Lung microvascular endothelial cell (primary cell): ENCODE results near the gene SPATA18. TPM values are rescaled to one million over a fixed set of nuclear protein-coding genes. Genes with fewer than 3 reads are reported as not detected.

Experiments
- DNase-seq, 2 donors: peaks; one replicate each; pipeline versions ENCODE4 v3.0.0 to v3.0.0-alpha.2; 2010; ENCODE audit warnings: low read depth in 2 of 2
- total RNA-seq: library from RNA; depleted of rRNA; stranded (reverse); fragments of >200 nt; gene quantifications from 2 replicates; pipeline ENCODE4 v1.2.1, GENCODE V29; 2014

Gene SPATA18
- total RNA-seq, 1 donor from 2014 or later = 0.79 TPM

DNA sequence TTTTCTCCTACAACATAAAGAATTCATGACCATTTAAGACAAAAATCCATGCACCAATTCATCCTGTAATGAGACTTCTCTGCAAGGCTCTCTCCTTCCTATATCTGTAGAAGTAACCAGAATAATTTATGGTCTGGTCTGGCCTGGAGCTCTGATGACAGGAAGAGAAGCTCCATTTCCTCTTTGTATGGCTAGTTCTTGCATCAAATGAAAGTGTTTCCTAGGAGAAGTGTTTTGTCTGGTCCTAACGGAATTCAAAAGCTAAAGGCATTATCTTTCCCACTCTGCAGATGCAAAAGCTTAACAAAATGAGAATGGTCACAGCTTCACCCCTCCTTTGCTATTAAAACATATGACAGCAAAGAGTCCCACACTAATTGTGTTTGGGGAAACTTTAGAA is 55.1 kb downstream of the SPATA18 start:
- no peak for DNase-seq

DNA sequence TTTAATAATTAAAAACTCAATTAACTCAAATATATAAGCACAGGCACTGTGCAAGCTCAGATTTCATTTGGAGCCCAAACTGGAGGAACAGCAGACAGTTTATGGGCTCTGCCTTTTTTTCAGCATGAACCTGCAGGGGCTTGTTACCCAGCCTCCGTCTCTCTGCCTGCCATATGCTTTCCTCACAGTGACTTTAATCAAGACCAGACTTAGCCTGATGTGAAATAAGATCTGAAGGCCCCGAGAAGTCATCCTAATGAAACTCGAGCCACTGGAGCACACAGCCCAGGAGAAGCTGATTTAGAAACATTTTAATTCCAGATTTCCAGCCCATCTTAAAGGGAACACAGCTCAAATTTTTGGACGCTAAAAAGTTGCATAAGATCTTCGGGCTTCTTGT is 55.6 kb downstream of the SPATA18 start:
- no peak for DNase-seq

DNA sequence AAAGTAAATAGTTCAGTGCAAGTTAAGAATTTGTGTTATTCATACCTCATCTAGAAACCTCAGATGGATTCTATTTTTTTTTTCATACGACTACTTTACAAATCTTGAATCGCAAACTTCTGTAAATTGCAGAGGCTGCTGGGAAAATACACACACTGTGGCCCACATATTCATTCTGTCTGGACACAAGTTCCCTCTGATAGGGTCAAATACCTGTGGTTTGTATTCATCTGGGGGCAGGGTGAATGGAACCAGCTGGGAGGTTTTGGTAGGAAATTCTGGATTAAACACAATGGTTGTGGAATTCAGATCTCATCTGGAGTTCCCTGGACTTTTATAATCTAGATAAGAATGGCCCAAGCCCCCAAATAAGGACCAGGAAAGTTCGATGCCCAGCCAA is 56.2 kb downstream of the SPATA18 start:
- no peak for DNase-seq

DNA sequence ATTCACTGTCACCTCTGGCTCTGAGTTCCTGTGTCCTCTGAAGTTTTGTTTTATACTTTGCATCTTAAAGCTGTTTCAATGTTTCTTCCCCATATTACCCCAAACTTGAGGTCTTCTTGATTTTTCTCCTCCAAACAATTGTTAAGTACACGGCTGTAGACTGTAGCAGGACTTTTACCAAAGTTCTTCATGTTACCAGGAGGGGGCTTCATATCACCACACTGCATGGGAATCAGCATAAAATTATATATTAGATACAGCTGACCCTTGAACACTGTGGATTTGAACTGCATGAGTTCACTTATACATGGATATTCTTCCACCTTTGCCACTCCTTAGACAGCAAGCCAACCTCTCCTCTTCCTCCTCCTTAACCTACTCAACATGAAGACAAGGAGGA is 56.6 kb downstream of the SPATA18 start:
- DNase-seq = peak in 1 of 2 donors; percentile 11

DNA sequence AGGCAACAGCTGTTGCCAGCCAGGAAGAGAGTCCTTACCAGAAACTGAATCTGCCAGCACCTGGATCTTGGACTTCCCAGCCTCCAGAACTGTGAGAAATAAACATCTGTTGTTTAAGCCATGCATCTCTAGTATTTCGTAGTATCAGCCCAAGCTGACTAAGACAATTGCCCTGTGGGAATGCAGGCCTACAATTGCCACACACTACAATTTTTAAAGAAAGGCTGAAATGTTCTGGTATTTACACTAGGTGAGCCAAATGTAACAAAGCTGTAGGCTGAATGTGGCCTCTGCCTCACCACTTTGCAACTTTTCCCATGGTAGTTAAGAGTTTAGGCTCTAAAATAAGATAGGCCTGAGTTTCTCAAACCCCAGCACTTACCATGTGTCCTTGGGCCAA is 59.1 kb downstream of the SPATA18 start:
- no peak for DNase-seq

DNA sequence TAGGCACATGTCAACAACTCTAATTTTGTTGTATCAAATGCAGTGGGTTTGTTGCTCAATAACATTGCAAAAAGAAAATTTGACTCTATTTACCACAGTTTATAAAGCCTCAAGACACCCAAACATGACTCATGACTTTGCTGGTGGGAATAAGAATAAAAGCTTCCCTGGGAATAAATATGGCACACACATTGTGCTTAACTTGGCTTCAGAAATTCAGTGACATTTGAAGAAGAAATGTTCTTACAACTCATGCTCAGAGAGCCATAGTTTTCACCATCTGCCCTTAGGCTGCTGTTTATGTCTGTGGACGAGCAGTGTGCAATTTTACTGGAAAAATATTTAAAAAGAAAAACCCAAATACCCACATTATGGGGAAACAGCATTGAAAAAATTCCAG is 60.9 kb downstream of the SPATA18 start:
- no peak for DNase-seq

DNA sequence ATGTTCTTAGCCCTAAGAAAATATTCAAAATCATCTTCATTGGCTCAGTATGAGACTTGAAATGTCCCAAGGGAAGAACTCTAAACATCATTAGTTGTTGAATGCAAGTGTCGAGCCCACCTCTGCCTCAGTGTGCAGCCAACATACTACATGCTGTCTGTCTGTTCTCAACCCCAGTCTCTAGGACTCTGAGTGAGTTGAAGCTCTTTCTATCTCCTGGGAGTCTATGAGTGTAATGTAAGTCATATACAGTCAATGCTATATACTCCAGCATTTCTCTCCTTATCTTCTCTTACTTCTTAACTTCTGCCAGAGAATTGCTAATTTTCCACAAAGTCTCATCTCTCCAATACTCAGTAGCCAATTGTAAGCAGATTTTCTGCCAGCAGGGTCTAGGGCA is 61.3 kb downstream of the SPATA18 start:
- no peak for DNase-seq

DNA sequence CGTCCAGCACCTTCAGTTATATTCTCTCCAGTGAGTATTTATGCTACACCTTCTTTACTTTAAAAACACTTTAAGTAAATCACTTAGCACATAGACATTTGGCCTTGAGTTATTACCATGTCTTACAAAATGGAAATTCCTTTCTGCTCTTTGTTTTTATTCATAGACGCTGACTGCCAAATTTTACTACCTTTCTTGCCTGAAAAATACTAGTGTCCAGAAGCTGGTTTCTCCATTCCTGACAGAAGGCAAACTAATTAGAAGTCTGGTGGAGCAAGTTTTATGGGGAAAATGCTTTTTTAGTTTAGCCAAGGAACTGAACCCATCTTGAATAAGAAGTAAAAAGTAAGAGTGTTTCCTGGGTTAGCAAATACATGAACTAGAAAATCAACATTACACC is 65.5 kb downstream of the SPATA18 start:
- no peak for DNase-seq

DNA sequence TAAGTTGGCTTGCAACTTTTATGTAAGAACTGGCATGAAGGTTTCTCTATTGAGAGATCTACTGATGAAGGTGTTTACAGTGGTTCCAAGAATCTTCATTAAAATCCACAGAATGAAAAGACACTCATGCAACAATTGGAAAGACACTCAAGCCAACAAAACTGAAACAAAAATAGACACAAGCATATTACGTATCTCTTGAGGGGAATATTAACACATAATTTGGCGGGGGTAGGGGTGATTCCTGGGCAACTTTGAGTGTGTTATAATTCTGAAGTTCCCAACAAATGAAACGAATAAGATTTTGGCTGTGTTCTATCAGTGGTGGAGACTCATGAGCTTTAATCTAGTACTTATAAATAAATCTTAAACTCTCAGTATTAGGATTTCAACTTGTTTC is 75.1 kb downstream of the SPATA18 start:
- DNase-seq = no peak

DNA sequence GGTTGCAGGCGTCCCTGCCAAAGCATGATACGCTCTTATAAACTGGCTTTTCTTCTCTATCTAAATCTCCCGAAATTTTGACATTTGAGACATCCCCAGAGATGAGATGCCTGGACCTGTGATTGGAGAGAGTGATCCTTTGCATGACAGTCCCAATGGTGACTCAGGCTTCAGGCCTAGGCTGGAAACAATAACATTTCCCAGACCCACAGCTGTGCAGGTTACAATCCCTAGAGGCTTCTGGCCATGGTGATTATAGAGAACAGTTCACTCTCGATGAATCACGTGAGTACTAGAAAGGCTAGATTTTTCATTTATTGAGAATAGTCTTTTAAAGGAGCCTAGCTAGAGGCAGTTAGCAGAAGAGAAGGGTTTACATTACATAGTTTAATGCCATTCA is 75.9 kb downstream of the SPATA18 start:
- DNase-seq = no peak

DNA sequence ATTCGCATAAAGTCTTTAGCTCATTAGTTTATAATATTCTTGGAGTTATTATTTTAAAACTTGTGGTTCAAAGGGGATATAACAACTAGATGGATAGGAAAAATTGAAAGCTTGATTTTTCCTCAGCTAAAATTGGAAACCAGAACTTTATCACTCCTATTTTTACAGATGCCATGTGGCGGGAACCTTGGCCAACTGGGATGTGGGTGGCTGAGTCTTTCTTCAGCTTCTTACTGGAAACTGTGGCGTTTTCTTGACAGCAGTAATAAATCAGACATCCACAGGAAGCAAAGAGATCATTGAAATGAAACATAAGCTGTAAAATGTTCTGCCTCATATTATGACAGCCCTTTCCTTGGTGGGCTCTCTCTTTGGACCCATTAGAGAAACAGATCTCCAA is 84.1 kb downstream of the SPATA18 start:
- DNase-seq = no peak

DNA sequence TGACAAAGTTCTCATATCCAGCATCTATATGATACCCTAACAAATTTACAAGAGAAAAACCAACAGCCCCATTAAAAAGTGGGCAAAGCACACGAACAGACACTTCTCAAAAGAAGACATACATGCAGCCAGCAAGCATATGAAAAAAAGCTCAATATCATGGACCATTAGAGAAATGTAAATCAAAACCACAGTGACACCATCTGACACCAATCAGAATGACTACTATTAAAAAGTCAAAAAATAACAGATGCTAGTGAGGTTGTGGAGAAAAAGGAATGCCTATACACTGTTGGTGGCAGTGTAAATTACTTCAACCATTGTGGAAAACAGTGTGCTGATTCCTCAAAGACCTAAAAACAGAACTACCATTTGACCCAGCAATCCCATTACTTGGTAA is 86.0 kb downstream of the SPATA18 start:
- DNase-seq = peak in 1 of 2 donors; percentile 18

DNA sequence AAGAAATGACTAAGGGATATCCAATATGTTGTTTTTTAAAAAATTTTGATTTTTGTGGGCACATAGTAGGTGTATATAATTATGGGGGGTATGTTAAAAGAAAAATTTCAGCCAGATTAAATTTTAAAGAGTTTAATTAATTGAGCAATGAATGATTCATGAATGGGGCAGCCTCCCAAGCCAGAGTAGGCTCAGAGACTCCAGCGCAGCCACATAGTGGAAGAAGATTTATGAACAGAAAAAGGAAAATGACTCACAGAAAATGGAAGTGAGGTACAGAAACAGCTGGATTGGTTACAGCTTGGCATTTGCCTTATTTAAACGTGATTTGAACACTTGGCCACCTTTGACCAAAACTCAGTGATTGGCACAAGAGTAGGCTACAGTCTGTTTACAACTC is 91.7 kb downstream of the SPATA18 start:
- no peak for DNase-seq

DNA sequence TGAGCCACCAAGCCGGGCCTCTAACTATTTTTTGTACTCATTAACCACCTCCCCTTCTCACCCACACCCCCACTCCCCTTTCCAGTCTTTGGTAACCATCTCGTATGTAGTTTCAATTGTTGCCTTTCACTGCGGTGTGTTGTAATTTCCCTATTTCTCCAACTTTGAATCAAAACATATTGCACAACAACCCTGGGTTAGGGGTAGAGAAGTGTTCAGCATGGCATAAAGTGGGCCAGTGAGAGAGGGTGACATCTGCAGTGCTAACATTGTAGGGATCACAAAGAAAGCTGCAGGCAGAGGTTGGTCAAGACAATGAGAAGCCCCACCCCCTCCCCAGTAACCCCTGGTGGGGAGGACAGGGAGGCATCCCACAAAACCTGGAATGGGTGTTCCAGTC is 92.7 kb downstream of the SPATA18 start:
- no peak for DNase-seq

DNA sequence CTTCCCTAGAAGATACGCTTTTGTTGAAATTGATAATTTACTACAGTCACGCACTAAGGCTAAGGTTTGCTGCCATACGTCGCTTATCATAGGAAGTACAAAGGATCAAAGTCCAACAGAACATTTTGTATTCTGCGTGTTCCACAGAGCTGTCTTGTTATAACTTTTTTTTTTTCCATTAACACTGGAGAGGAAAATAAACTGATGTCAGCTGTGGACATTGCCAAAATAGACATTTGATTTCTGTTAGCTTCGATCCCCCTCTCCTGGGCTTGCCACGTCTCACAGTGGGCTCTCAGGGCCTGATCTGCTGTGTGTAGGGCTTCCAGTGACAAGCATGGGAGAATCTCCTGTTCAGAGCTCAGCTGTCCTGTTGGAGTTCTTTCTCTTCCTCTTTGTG is 93.3 kb downstream of the SPATA18 start:
- peak in 1 of 2 donors; percentile 43 for DNase-seq

Other genes with a start within 250 kb of the SPATA18 start
- 21.6 and 29.0 TPM in 2 replicates for gene DCUN1D4, start 208.2 kb upstream of the SPATA18 start, total RNA-seq
- gene LRRC66, start 30.9 kb upstream of the SPATA18 start, total RNA-seq = under 0.01 TPM in 1 of 2 replicates, not detected in the other
- 8.7 and 9.2 TPM in 2 replicates for gene SGCB, start 13.0 kb upstream of the SPATA18 start, total RNA-seq